ENCODE data around the gene TCEAL6. TPM values are rescaled to one million over a fixed set of nuclear protein-coding genes. Genes with fewer than 3 reads are reported as not detected.

The TCEAL6 gene
- total and polyA plus RNA-seq, 4 donors = not detected

DNA sequence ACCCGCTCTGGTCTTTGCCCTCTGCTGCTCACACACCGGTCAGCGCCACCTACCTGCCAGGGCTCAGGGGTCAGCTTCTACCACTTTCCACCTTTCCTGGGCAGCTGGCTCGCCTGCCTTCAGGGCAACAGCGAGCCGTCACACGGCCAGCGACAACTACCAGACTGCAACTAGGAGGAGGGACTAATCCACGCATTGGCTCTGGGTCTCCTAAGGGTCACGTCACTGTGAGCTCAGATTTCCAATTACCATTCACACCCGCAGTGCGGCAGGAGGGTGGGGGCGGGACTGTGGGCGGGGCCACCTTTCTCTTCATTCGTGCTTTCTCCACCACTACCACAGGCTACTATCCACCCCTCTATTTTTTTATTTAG is 13.5 kb upstream of the TCEAL6 start, which contains the start of gene BEX5:
Gene BEX5, minus strand, starts transcription at position 172 of the 374 bp plus-strand sequence. CDS start 1,712 bp downstream, outside the sequence.
- DNase-seq (ENCODE audit: low spot score) = no peak
- Histone ChIP-seq H3K9ac (ENCODE audit: low read depth in 1 of 2, low read length in 2 of 2) (no peak within 1 kb of the TSS), H3K27ac (ENCODE audit: low read depth in 1 of 2, low read length in 2 of 2) (no peak within 1 kb of the TSS), H3K4me1 (ENCODE audit: control insufficient read depth in 4 of 4, insufficient read depth in 4 of 4, low read length in 3 of 4) (peaks cover 0 to 3% (median 0%) of the 10 kb centered on the region in 4 donors), H3K36me3 (ENCODE audit: control insufficient read depth in 4 of 4, insufficient read depth in 3 of 4, low read depth in 1 of 4, low read length in 3 of 4) (no peaks in the 10 kb centered on the region), H3K9me3 (ENCODE audit: control insufficient read depth in 4 of 4, low read length in 3 of 4) (peaks cover 0 to 2% (median 0%) of the 10 kb centered on the region in 4 donors), H3K4me3 (ENCODE audit: low read depth in 1 of 3, low read length in 3 of 3) (peak within 1 kb of the TSS; percentile 35 to 48 (median 38)), H3K27me3 (ENCODE audit: control insufficient read depth in 4 of 4, insufficient read depth in 4 of 4, low read length in 3 of 4) (peaks cover 0 to 6% (median 0%) of the 10 kb centered on the region in 4 donors)
- WGBS = under 1% methylated on average over 15 of the region's 15 CpGs
- TF ChIP-seq HNF4A (conservative IDR thresholded peaks at IDR 0.05) (no peak), GABPA (IDR thresholded peaks at IDR 0.05 in 1 of 2, conservative IDR thresholded peaks at IDR 0.05 in 1 of 2) (no peak), YY1 (IDR thresholded peaks at IDR 0.05) (no peak), EGR1 (IDR thresholded peaks at IDR 0.05; ENCODE audit: low read depth in 2 of 2) (no peak), TAF1 (conservative IDR thresholded peaks at IDR 0.05) (no peak), JUND (IDR thresholded peaks at IDR 0.05) (no peak), ATF3 (IDR thresholded peaks at IDR 0.05) (no peak), FOXA1 (IDR thresholded peaks at IDR 0.05) (no peak), HNF4G (IDR thresholded peaks at IDR 0.05) (no peak), NR2F2 (IDR thresholded peaks at IDR 0.05) (no peak), RAD21 (IDR thresholded peaks at IDR 0.05) (no peak), MAX (IDR thresholded peaks at IDR 0.05) (no peak)
- TF ChIP-seq, protein P1, sequence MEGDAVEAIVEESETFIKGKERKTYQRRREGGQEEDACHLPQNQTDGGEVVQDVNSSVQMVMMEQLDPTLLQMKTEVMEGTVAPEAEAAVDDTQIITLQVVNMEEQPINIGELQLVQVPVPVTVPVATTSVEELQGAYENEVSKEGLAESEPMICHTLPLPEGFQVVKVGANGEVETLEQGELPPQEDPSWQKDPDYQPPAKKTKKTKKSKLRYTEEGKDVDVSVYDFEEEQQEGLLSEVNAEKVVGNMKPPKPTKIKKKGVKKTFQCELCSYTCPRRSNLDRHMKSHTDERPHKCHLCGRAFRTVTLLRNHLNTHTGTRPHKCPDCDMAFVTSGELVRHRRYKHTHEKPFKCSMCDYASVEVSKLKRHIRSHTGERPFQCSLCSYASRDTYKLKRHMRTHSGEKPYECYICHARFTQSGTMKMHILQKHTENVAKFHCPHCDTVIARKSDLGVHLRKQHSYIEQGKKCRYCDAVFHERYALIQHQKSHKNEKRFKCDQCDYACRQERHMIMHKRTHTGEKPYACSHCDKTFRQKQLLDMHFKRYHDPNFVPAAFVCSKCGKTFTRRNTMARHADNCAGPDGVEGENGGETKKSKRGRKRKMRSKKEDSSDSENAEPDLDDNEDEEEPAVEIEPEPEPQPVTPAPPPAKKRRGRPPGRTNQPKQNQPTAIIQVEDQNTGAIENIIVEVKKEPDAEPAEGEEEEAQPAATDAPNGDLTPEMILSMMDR (IDR thresholded peaks at IDR 0.05; ENCODE audit: low read depth, low read length, missing input control) = no peak
- TF ChIP-seq, protein P2, sequence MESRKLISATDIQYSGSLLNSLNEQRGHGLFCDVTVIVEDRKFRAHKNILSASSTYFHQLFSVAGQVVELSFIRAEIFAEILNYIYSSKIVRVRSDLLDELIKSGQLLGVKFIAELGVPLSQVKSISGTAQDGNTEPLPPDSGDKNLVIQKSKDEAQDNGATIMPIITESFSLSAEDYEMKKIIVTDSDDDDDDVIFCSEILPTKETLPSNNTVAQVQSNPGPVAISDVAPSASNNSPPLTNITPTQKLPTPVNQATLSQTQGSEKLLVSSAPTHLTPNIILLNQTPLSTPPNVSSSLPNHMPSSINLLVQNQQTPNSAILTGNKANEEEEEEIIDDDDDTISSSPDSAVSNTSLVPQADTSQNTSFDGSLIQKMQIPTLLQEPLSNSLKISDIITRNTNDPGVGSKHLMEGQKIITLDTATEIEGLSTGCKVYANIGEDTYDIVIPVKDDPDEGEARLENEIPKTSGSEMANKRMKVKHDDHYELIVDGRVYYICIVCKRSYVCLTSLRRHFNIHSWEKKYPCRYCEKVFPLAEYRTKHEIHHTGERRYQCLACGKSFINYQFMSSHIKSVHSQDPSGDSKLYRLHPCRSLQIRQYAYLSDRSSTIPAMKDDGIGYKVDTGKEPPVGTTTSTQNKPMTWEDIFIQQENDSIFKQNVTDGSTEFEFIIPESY (IDR thresholded peaks at IDR 0.05) = no peak
- TF ChIP-seq, protein P3, sequence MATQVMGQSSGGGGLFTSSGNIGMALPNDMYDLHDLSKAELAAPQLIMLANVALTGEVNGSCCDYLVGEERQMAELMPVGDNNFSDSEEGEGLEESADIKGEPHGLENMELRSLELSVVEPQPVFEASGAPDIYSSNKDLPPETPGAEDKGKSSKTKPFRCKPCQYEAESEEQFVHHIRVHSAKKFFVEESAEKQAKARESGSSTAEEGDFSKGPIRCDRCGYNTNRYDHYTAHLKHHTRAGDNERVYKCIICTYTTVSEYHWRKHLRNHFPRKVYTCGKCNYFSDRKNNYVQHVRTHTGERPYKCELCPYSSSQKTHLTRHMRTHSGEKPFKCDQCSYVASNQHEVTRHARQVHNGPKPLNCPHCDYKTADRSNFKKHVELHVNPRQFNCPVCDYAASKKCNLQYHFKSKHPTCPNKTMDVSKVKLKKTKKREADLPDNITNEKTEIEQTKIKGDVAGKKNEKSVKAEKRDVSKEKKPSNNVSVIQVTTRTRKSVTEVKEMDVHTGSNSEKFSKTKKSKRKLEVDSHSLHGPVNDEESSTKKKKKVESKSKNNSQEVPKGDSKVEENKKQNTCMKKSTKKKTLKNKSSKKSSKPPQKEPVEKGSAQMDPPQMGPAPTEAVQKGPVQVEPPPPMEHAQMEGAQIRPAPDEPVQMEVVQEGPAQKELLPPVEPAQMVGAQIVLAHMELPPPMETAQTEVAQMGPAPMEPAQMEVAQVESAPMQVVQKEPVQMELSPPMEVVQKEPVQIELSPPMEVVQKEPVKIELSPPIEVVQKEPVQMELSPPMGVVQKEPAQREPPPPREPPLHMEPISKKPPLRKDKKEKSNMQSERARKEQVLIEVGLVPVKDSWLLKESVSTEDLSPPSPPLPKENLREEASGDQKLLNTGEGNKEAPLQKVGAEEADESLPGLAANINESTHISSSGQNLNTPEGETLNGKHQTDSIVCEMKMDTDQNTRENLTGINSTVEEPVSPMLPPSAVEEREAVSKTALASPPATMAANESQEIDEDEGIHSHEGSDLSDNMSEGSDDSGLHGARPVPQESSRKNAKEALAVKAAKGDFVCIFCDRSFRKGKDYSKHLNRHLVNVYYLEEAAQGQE (IDR thresholded peaks at IDR 0.05) = no peak
